OCI-LY1 (cell line): ENCODE results near the gene FYCO1.

Source experiments
- H2AFZ ChIP-seq: fragments of 200-600 bp; sonication (generic), shearing (Covaris generic); 2 replicates; pipeline ENCODE4 v1.6.0; 2014; ENCODE audit warnings: antibody characterized with exemption, mild to moderate bottlenecking, low read length
- H3F3A ChIP-seq: fragments of 200-600 bp; sonication (generic), shearing (Covaris generic); 2 replicates; pipeline ENCODE4 v1.6.0; 2014; ENCODE audit warnings: mild to moderate bottlenecking, antibody characterized with exemption, low read length, moderate library complexity; ENCODE audit not compliant: insufficient read depth
- H3K27ac ChIP-seq: fragments of 200-600 bp; sonication (generic); 2 replicates; pipeline ENCODE4 v1.5.1; 2014; ENCODE audit warnings: low read length, mixed run types, mild to moderate bottlenecking, low read depth; ENCODE audit not compliant: poor library complexity, severe bottlenecking
- H3K27me3 ChIP-seq: fragments of 200-600 bp; sonication (generic); 2 replicates; pipeline ENCODE4 v1.6.0; 2014; ENCODE audit warnings: antibody characterized with exemption, mild to moderate bottlenecking, low read length, moderate library complexity; ENCODE audit not compliant: insufficient read depth
- H3K36me3 ChIP-seq: fragments of 200-600 bp; sonication (generic); 2 replicates; pipeline ENCODE4 v1.6.1; 2014; ENCODE audit warnings: mild to moderate bottlenecking, antibody characterized with exemption, low read length, moderate library complexity, mixed read lengths; ENCODE audit not compliant: insufficient read depth
- H3K4me1 ChIP-seq: fragments of 200-600 bp; sonication (generic); 2 replicates; pipeline ENCODE4 v1.5.1; 2014; ENCODE audit warnings: mild to moderate bottlenecking, low read length, moderate library complexity; ENCODE audit not compliant: insufficient read depth, severe bottlenecking
- H3K4me2 ChIP-seq: fragments of 200-600 bp; sonication (generic), shearing (Covaris generic); 2 replicates; pipeline ENCODE4 v1.6.1; 2014; ENCODE audit warnings: low read length
- H3K4me3 ChIP-seq: fragments of 200-600 bp; sonication (generic); 2 replicates; pipeline ENCODE4 v1.5.1; 2014; ENCODE audit warnings: low read length, low read depth, mild to moderate bottlenecking, mixed read lengths; ENCODE audit not compliant: poor library complexity, severe bottlenecking
- H3K79me2 ChIP-seq: fragments of 200-600 bp; shearing (Covaris generic); 2 replicates; pipeline ENCODE4 v1.6.1; 2016; ENCODE audit warnings: mixed run types, low read length, mixed read lengths; ENCODE audit not compliant: insufficient read depth
- H3K9ac ChIP-seq: fragments of 200-600 bp; sonication (generic), shearing (Covaris generic); 2 replicates; pipeline ENCODE4 v1.6.1; 2014; ENCODE audit warnings: mild to moderate bottlenecking, low read length, mixed read lengths
- H3K9me2 ChIP-seq: fragments of 200-600 bp; sonication (generic), shearing (Covaris generic); 2 replicates; pipeline ENCODE4 v1.6.1; 2014; ENCODE audit warnings: low read depth, mild to moderate bottlenecking, low read length, mixed read lengths
- H3K9me3 ChIP-seq: fragments of 200-600 bp; shearing (Covaris generic); 2 replicates; pipeline ENCODE4 v1.6.1; 2014; ENCODE audit warnings: low read length, mixed read lengths
- H4K20me1 ChIP-seq: fragments of 200-600 bp; sonication (generic), shearing (Covaris generic); 2 replicates; pipeline ENCODE4 v1.6.0; 2016; ENCODE audit warnings: mild to moderate bottlenecking, low read length; ENCODE audit not compliant: insufficient read depth
- CTCF ChIP-seq: fragments of 200-600 bp; sonication (generic), shearing (Covaris generic); IDR thresholded peaks from 2 replicates; pipeline ENCODE4 v1.5.1; 2017; ENCODE audit warnings: mild to moderate bottlenecking, antibody characterized with exemption, low read length, moderate library complexity, mixed read lengths
- EZH2 ChIP-seq: fragments of 200-600 bp; sonication (generic), shearing (Covaris generic); IDR thresholded peaks from 2 replicates; pipeline ENCODE4 v1.8.0; 2017; ENCODE audit warnings: borderline replicate concordance, mixed run types, mild to moderate bottlenecking, antibody characterized with exemption, low read length, moderate library complexity, mixed read lengths

Gene FYCO1

GRCh38 chr3:45868650-45869049 is 127.0 kb downstream of the FYCO1 start:
- Histone ChIP-seq H3K4me2 (no peak overlapping the region), H3K9me3 (no peaks in the 10 kb centered on the region), H3K9ac (no peak overlapping the region), H3F3A (no peaks in the 10 kb centered on the region), H3K27ac (no peak overlapping the region), H3K79me2 (no peaks in the 10 kb centered on the region), H3K4me3 (no peak overlapping the region), H3K27me3 (no peaks in the 10 kb centered on the region), H4K20me1 (no peaks in the 10 kb centered on the region), H3K9me2 (no peaks in the 10 kb centered on the region), H3K36me3 (no peaks in the 10 kb centered on the region), H2AFZ (no peak overlapping the region), H3K4me1 (no peaks in the 10 kb centered on the region)
- TF ChIP-seq EZH2 (no peak), CTCF (no peak)

- Histone ChIP-seq H2AFZ (no peak overlapping the region), H3K4me3 (no peak overlapping the region), H3K9ac (no peak overlapping the region), H3K27me3 (no peaks in the 10 kb centered on the region), H3K27ac (no peak overlapping the region), H3K79me2 (no peaks in the 10 kb centered on the region), H3K36me3 (no peaks in the 10 kb centered on the region; the same call in 1 of the 2 replicates), H3K9me2 (no peaks in the 10 kb centered on the region), H3F3A (no peaks in the 10 kb centered on the region), H3K4me1 (no peaks in the 10 kb centered on the region), H3K9me3 (no peaks in the 10 kb centered on the region), H4K20me1 (no peaks in the 10 kb centered on the region), H3K4me2 (no peak overlapping the region)
- TF ChIP-seq EZH2, result no peak
- no peak for TF ChIP-seq CTCF
Observed at GRCh38 chr3:45868213-45868612, 127.4 kb downstream of the FYCO1 start.
